PC-9 (cell line): ENCODE measurements around the gene RUNX1. TPM values are rescaled to one million over a fixed set of nuclear protein-coding genes. Genes with fewer than 3 reads are reported as not detected.

Experiments used
- BruUV-seq: library from RNA; stranded (reverse); fragments of 400-500 nt; replicated peaks from 2 replicates; lab custom pipeline; 2021; lab: Mats Ljungman, UMichigan
- CTCF ChIA-PET: fragments of 300-600 bp; sonication (Branson Sonifier 250); formaldehyde crosslinking; loops from one replicate; lab custom pipeline; 2022; ENCODE audit warnings: antibody characterized with exemption; lab: Charles Lee
- POLR2A ChIA-PET: fragments of 300-600 bp; sonication (Branson Sonifier 250); formaldehyde crosslinking; loops from one replicate; lab custom pipeline; 2022; ENCODE audit warnings: antibody characterized with exemption; ENCODE audit not compliant: unreplicated experiment; lab: Charles Lee
- DNase-seq, 2 experiments: peaks; one replicate each; pipeline versions ENCODE4 v3.0.0 to v3.0.0-alpha.2; 2015 to 2022; ENCODE audit warnings: mixed read lengths in 1 of 2
- H2AFZ ChIP-seq: fragments of 200-600 bp; sonication (generic); 2 replicates; pipeline ENCODE4 v1.8.1; 2017; ENCODE audit warnings: antibody characterized with exemption
- H3F3A ChIP-seq: fragments of 200-600 bp; sonication (generic); 2 replicates; pipeline ENCODE4 v1.8.1; 2017; ENCODE audit warnings: antibody characterized with exemption, mild to moderate bottlenecking, low read depth; ENCODE audit not compliant: insufficient read depth
- H3K27ac ChIP-seq: fragments of 200-600 bp; sonication (generic); 2 replicates; pipeline ENCODE4 v1.6.1; 2016; ENCODE audit warnings: mixed run types
- H3K27me3 ChIP-seq: fragments of 200-600 bp; sonication (generic); 2 replicates; pipeline ENCODE4 v1.6.1; 2016; ENCODE audit warnings: low read depth, mixed run types; ENCODE audit not compliant: insufficient read depth
- H3K36me3 ChIP-seq: fragments of 200-600 bp; sonication (generic); 2 replicates; pipeline ENCODE4 v1.6.1; 2016; ENCODE audit warnings: low read depth, mixed run types
- H3K4me1 ChIP-seq: fragments of 200-600 bp; sonication (generic); replicated peaks from 2 replicates; pipeline ENCODE4 v1.6.1; 2016; ENCODE audit warnings: mixed run types; ENCODE audit not compliant: insufficient read depth
- H3K4me2 ChIP-seq: fragments of 200-600 bp; sonication (generic); 2 replicates; pipeline ENCODE4 v1.6.1; 2017; ENCODE audit warnings: mixed run types
- H3K4me3 ChIP-seq: fragments of 200-600 bp; sonication (generic); 2 replicates; pipeline ENCODE4 v1.6.1; 2016; ENCODE audit warnings: mixed run types
- H3K79me2 ChIP-seq: fragments of 200-600 bp; sonication (generic); 2 replicates; pipeline ENCODE4 v1.6.1; 2017; ENCODE audit warnings: low read depth, mixed run types
- H3K9me2 ChIP-seq: fragments of 200-600 bp; sonication (generic); 2 replicates; pipeline ENCODE4 v1.8.1; 2017; ENCODE audit warnings: mild to moderate bottlenecking; ENCODE audit not compliant: insufficient read depth
- H3K9me3 ChIP-seq: fragments of 200-600 bp; sonication (generic); 2 replicates; pipeline ENCODE4 v1.8.1; 2016; ENCODE audit warnings: low read depth; ENCODE audit not compliant: insufficient read depth
- H4K20me1 ChIP-seq: fragments of 200-600 bp; sonication (generic); 2 replicates; pipeline ENCODE4 v1.8.1; 2017; ENCODE audit not compliant: insufficient read depth
- EZH2 ChIP-seq: fragments of 200-600 bp; sonication (generic); IDR thresholded peaks from 2 replicates; pipeline ENCODE4 v1.8.0; 2017; ENCODE audit warnings: antibody characterized with exemption, low read depth
- intact Hi-C: fragments of 100-400 bp; cut with micrococcal nuclease; formaldehyde crosslinking; loops from one replicate; pipeline ENCODE4 v1.10.0; 2022; ENCODE audit not compliant: unreplicated experiment
- total RNA-seq: library from RNA; stranded (reverse); gene quantifications from 2 replicates; pipeline ENCODE4 v1.2.3, GENCODE V29; 2021
- TF ChIP-seq, protein P1 (sequence below): fragments of 200-600 bp; sonication (generic); conservative IDR thresholded peaks from 2 replicates; pipeline ENCODE4 v1.6.1; 2017; ENCODE audit warnings: mixed run types, antibody characterized with exemption, mild to moderate bottlenecking, moderate library complexity

Gene RUNX1
- total RNA-seq, 1 experiment from 2014 or later: 58.5 TPM

- Histone ChIP-seq H3K79me2 (peaks cover 8% of the 10 kb centered on the region; the same call in 1 of the 2 replicates), H4K20me1 (no peaks in the 10 kb centered on the region; the same call in 1 of the 2 replicates), H3K4me1 (no peaks in the 10 kb centered on the region), H2AFZ (no peak overlapping the region), H3F3A (0 out of 2 replicates have a peak, but pooled peaks cover 5% of the 10 kb centered on the region), H3K27ac (no peak overlapping the region), H3K27me3 (no peaks in the 10 kb centered on the region), H3K9me3 (no peaks in the 10 kb centered on the region), H3K36me3 (peaks cover 31% of the 10 kb centered on the region), H3K4me3 (no peak overlapping the region), H3K9me2 (no peaks in the 10 kb centered on the region), H3K4me2 (no peak overlapping the region)
- ChIA-PET CTCF (no interaction called here), POLR2A (no interaction called here)
- no TSS peak for BruUV-seq
- no peak for TF ChIP-seq EZH2
- TF ChIP-seq, protein P1, sequence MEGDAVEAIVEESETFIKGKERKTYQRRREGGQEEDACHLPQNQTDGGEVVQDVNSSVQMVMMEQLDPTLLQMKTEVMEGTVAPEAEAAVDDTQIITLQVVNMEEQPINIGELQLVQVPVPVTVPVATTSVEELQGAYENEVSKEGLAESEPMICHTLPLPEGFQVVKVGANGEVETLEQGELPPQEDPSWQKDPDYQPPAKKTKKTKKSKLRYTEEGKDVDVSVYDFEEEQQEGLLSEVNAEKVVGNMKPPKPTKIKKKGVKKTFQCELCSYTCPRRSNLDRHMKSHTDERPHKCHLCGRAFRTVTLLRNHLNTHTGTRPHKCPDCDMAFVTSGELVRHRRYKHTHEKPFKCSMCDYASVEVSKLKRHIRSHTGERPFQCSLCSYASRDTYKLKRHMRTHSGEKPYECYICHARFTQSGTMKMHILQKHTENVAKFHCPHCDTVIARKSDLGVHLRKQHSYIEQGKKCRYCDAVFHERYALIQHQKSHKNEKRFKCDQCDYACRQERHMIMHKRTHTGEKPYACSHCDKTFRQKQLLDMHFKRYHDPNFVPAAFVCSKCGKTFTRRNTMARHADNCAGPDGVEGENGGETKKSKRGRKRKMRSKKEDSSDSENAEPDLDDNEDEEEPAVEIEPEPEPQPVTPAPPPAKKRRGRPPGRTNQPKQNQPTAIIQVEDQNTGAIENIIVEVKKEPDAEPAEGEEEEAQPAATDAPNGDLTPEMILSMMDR: no peak
- intact Hi-C loops: no loop called here
- no peak for DNase-seq
These were observed 226.2 kb downstream of the RUNX1 start for GRCh38 chr21:34822942-34823341.

GRCh38 chr21:34822168-34822567, 226.9 kb downstream of the RUNX1 start:
- H3K27me3 ChIP-seq: no peaks in the 10 kb centered on the region
- CTCF ChIA-PET: no interaction called here
- BruUV-seq: no TSS peak
- no peak overlapping the region for H3K4me3 ChIP-seq
- POLR2A ChIA-PET: no interaction called here
- no peak overlapping the region for H2AFZ ChIP-seq
- H3K27ac ChIP-seq: no peak overlapping the region
- 0 out of 2 replicates have a peak, but pooled peaks cover 5% of the 10 kb centered on the region for H3F3A ChIP-seq
- H3K36me3 ChIP-seq: peaks cover 29% of the 10 kb centered on the region
- H4K20me1 ChIP-seq: no peaks in the 10 kb centered on the region; the same call in 1 of the 2 replicates
- H3K4me1 ChIP-seq: no peaks in the 10 kb centered on the region
- TF ChIP-seq EZH2: no peak
- TF ChIP-seq, protein P1: no peak
- no peaks in the 10 kb centered on the region for H3K9me2 ChIP-seq
- DNase-seq: no peak
- H3K4me2 ChIP-seq: no peak overlapping the region
- peaks cover 8% of the 10 kb centered on the region; the same call in 1 of the 2 replicates for H3K79me2 ChIP-seq
- intact Hi-C loops: no loop called here
- H3K9me3 ChIP-seq: no peaks in the 10 kb centered on the region

DNA sequence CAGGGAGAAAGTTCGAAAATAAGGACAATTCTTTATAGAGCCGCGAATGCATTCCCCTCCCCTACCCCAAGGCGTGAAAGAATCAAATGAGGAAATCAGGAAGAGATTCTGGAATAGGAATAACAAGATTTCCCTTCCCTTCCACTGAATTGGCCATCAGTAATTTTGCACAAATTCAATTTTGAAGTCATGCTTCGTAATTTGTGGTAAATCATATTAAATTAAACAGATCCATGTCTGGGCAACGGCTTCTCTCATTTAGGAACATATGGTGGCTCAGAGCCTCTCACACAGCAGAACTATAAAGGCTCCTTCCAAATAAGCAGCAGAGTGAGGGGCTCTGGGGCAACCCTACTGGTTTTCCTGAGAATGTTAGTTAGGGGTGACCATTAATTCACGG, 227.4 kb downstream of the RUNX1 start:
- peaks cover 8% of the 10 kb centered on the region; the same call in 1 of the 2 replicates for H3K79me2 ChIP-seq
- intact Hi-C loops: no loop called here
- no peak overlapping the region for H3K27ac ChIP-seq
- no peaks in the 10 kb centered on the region; the same call in 1 of the 2 replicates for H4K20me1 ChIP-seq
- no peak overlapping the region for H3K4me2 ChIP-seq
- no peaks in the 10 kb centered on the region for H3K9me2 ChIP-seq
- H3K36me3 ChIP-seq: peaks cover 29% of the 10 kb centered on the region
- H3K4me3 ChIP-seq: no peak overlapping the region
- POLR2A ChIA-PET: no interaction called here
- 0 out of 2 replicates have a peak, but pooled peaks cover 3% of the 10 kb centered on the region for H3F3A ChIP-seq
- no peaks in the 10 kb centered on the region for H3K27me3 ChIP-seq
- no peaks in the 10 kb centered on the region for H3K9me3 ChIP-seq
- no TSS peak for BruUV-seq
- DNase-seq: no peak
- CTCF ChIA-PET: no interaction called here
- TF ChIP-seq, protein P1: no peak
- no peak for TF ChIP-seq EZH2
- H3K4me1 ChIP-seq: no peaks in the 10 kb centered on the region
- H2AFZ ChIP-seq: no peak overlapping the region
